NOMO-1 treated with dmso at 0.1 percent for 144 hours (cell line): ENCODE data around the gene CELF3.

Source experiments
- DNase-seq: peaks from one replicate; lab custom pipeline; 2025; ENCODE audit not compliant: unreplicated experiment; lab: John Stamatoyannopoulos, UW

CELF3 gene

DNA sequence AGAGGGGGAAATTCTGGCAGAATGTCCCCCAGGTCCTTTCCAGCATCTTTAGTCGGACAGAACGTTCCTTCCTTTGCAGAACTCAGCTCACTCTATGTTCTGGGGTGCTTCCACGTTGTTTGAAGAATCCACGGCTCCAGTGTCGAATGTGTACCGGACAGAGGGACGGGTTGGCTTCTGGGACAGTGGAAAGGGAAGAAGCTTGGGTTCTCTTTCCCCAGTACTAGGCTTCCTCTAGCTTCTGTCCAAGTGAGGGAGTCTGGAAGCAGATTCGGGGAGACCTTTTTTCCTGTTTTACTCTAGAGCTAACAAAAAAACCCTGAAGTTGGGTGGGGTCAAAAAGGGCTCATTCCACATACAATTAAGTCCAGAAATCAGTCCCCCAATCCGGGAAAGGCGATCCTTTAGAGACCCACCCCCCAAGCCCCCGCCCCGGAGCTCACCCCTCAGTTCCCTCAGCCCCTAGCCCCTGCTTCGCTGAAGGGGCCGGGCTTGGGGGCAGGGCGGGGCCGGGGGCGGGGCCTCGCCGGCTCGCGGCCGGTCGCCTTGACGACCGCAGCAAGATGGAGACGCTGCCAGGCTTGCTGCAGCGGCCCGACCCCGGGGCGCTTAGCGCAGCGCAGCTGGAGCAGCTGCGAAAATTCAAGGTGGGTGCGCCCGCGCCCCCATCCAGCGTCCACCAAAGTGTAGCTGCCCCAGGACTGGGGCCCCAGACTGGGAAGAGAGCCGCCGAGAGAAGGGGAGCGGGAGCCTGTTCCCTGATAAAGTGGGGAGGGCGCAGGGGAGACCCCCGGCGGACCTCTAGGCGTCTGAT is 4.6 kb upstream of the CELF3 start, which contains the start of gene RIIAD1:
Gene RIIAD1 (plus strand): TSS at position 549 of the 814 bp plus-strand sequence. CDS start 15 bp downstream, at position 564.
- no peak for DNase-seq

DNA sequence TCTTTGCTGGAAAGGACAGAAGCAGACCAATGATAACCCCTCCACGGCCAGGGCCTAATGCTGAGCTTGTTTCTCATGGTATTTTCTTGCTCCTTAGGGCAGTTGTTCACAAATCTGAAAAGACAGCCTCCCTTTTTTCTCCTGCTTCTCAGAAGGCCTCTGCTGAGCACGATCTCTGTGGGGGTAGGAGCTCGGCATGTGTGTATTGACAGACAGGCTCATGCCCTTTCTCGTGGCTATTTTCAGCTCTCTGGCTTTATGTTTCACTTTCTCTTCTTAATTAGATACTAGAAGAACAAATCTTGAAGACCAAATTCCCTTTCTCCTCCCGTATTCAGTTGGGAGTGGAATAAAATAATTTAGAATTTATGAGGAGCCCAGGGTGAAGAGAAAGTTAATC is 4.0 kb upstream of the CELF3 start:
- DNase-seq, result no peak

DNA sequence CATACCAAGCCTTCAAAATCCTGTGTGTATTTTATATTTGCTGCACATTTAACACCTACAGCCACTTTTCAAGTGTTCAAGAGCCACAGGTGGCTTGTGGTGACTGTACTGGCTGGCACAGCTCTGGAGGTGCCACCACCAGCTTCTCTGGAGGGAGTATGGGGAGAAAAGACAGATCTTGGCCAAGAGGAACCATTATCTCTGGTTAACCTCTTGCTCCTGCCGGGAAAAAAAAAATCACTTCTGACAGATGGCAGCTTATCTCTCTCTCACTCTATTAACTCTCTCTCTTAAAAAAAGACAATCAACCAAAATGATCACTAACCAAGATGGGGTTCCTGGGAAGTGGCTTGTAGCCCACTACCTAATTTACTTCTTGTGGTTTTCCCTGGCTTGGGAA is 3.5 kb upstream of the CELF3 start:
- DNase-seq, result no peak

DNA sequence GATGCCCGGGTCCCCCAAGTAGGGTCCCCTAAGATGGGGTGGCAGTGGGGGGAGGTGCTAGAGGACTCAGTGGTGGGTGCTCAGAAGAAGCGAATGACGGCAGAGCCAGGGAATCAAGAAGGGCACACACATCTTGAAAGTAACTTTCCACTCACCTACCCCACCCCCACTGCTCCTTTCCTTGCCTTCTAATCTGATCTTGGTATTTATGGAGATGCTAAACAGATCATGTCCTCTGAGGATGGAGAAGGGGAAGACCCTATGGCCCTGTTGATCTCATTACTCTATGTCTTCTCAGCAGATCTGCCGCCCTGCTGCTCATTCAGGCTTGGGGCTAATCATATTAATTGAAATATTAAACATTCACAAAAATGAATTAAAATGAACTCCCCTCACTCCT is 2.1 kb upstream of the CELF3 start:
- DNase-seq, result no peak

DNA sequence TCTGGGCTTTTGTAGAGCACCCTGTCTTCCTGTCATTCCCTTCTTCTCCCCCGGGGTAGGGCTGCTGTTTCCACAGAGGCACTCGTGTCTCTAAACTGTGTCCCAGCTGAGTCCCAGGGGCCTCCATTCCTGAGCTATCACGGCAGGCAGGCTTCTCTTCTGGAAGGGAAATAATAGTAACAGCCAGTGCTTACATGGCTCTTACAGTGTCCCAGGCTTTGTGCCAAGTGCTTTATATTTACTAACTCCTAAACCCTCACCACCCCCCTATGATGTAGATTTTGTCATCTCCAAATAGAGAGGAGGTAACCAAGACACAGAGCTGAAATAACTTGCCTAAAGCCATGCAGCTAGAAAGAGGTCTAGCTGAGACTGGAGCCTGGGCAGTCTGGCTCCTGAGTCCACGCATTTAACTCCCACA is 1.4 kb upstream of the CELF3 start:
- DNase-seq, result no peak

DNA sequence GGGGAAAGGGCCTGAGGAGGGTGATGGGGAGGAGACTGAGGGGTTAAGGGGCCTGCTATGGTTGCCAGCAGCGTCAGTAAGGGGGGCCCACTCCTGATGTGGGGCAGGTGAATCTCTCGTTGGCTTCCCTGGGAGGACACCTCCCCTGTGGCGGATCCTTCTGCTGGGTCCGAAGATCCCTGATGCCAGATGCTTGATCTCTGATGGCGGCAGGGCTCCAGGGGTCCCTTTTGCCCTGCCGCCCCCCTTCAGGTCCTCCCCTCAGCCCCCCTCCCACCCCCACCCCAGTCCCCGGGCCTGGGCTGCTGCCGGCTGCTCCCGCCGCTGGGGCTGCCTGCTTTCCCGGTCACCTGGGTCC is 219 bp downstream of the CELF3 start:
- no peak for DNase-seq

DNA sequence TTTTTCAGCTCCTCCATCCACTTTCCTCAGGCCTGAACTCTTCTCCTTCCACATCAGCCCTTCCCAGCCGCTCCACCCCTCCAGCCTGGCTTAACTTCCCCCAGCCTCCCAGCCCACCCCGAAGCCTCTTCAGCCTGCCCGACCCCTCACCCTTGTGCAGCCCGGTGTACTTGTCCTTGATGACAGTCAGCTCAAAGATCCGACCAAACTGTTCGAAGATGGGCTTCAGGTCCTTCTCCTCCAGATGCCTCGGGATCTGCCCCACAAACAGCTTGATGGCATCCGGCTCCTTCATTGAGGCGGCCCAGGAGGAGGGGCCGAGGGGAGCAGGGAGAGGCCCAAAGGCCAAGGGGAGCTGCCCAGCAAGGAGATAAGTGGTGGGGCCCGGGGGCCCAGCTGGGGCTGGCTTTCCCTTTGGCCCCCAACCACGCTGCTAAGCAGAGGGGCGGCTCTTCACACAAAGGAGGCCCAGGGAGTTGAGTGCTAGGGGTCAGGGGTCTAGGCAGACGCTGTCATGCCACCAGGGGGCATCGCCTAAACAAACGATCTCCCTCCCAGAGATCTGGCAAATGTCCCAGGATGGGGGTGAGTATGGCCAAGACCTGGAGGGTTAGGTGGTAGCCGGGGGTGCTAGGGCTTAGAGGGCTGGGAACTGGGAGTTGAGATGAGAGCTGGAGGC is 738 bp downstream of the CELF3 start:
- DNase-seq, result no peak

DNA sequence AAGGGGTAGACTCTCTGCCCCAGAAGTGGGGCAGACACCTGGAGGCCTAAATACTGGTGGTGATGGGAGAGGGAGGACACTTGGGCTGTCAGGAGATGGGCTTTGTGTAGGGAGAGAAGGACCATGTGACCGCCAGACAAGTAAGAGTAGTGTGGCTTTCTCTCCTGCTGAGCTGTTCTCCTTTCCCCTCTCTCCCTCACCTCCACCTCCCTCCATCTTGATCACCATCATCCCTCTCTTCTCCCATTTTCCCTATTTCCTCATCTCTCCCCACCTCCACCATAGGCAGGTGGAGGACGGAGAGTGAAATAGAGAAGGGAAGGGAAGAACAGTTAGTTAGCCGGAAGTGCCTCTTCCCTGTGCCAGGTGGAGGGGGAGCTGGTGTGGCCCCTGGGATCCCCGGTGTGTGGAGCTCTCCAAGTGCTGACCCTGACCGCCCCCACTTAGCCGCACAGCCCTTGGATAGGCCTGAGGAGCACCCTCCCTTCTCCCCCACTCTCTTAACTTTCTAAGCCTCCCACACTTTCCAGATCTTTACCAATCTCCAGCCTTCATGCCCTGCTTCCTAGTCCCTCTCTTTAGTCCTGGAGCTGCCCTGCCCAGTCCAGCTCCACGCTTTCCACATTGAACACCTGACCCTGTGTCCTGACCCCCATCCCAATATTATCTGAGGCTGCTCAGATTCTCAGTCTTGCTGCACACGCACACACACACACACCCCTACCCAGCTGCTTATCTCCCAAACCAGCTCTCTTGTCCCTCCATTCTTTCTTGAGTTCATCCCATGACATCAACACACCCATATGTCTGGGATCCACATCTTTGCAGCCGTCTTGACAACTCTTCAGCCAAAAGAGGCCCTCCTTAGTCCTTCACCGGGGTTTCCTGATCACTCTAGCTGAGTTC is 1.5 kb downstream of the CELF3 start:
- DNase-seq, result no peak

DNA sequence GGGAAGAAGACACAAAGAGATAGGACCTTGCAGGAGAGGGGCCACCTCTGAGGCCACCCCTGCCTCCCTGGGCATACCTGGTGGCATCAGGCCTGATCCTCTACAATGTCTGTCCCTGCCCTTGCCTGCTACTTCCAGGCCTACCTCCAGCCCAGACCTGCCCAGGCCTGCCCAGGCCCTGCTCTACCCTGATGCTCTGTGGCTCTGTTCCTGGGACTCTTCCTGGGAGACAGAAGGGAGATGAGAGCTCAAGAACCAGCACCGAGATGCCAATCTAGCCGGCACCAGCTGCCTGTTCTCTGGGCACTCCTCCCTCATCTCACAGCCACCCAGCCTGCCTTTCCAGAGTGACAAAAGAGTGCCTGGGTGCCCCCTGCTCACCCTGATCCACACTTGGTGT is 2.7 kb downstream of the CELF3 start:
- DNase-seq, result no peak

DNA sequence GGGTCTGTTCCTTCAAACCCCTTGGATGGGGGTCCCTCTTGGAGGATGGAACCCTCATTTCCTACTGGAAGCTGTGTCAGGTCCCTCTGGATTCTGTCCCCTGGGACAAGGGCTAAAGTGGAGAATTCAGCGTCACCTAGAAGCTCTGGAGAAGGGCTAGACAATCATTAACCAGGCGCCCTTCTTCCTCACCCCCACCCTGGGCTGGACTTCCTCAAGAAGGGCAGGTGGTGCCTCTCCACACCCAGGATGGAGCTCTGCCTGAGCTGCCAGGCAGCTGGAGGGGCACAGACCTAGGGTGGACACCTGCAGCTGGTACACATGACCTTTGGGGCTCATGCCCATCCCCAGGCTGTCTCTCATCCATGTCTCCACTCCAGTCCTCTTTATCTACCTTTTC is 3.6 kb downstream of the CELF3 start:
- no peak for DNase-seq

DNA sequence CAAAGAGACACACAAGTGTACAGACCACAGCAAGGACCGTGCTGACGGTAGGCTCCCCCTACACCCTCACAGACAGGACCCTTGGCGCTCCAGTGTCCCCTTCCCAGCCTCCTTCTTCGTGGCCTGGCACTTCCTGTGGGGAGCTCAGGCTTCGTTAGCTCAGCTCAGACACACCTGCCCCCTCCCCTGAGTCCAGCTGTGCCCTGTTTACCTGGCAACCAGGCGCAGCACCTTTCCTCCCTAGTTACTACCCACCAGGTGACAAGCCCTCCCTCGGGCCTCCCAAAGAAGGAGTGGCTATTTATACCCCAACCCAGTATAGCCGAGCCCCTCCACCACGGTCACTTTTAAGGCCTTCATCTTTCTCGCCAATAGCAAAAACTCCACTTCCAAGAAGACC is 4.7 kb downstream of the CELF3 start:
- no peak for DNase-seq

DNA sequence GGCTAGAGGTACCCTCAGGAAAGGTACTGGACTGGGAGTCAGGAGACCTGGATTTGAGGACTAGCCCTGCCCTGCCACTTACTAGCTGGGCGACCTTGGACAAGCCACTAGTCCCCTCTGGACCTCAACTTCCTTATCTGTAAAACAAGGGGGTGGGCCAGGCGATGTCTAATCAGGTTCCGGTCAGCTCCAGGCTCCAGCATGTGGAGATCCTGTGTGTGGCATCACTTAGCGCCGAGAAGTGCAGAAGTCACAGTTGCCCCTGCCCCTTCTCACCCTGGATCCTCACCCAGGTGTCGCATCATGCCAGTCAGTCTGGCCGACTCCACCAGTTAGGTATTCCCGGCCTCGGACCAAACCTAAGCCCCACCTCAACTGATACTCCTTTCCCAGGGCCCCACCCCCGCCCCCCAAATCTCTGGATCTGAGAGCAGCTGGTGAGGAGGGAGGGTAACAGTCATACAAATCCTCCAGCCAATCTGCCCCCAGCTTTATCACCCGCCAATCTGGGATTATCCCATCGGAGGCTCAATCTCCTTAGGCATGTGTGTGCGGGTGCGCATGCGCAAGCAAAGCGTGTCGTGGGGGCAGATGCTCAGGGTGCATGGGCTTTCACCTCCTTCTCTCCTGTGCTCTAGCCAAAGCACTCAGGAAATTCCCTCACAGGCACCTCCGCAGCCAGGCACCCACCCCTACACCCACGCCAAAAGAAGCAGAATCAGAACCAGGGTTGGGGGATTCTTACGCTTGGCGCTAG is 5.4 kb downstream of the CELF3 start:
- DNase-seq, result no peak

DNA sequence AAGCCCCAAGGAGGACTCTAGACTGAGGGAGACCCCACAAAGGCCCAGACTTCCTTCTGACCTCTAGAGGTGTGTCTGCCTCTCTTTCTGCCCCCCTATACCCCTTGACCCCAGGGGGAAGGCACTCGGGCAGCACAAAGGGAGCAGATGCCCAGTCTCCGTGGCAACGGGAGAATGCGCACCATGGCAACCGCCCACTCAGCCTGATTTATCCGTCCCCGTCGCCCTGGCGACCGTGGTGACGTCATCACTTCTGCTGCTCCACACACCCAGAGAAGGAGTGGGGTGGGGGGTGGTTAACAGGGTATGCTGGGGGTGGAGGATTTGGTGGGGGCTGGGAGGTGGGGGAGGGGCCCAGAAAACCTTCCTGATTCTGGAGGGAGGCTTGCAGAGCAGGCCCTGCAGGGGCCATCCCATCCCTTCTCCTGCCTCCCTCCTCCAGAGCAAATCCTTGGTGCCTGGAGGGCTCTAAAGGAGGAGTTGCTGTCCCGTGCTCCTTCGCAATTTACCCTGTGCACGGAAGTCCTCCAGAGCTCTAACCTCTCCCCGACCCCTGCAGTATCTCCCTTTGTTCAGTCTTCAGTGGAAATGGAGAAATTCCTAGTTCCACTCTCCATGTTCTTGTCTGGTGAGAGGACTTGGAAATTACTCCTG is 6.3 kb downstream of the CELF3 start:
- no peak for DNase-seq

DNA sequence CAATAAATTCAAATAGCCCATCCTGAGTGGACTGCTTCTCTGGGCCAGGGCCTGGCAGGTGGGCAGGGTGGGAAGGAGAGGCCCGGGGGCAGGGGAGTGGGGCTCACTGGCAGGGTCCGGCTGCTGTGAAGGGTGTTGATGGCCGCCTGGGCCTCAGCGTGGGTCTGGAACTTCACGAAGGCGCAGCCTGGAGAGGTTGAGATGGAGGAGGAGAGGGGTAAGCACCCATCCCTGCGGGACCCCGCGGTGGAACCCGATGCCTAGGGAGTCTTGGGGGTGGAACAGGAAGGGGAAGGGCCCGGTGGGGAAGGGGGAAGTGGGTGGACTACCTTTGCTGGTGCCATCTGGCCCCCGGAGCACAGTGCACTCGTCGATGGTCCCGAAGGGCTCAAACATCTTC is 7.7 kb downstream of the CELF3 start:
- DNase-seq, result no peak

DNA sequence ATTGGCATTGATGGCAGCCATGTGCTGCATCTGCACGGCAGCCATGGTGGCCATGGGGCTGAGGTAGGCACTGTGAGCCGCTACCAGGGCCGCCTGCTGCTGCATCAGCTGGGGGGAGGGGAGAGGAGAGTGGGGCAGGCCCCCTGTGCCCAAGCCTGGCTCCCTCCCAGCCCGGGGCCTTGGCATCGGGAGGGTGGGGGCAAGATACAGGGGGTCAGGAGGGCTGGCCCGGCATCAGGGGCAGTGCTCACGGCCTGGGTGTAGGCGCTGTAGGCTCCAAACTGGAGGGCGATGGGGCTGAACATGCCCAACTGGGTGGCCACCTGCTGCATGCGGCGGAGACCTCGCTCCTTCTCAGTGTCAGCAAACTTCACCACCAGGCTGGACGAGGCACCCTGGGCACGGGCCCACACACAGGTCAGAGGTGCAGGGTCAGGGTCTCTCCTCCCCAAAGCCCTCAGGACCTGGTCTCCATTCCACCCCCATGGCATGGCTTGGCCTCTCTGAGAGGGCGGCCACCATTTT is 9.0 kb downstream of the CELF3 start:
- DNase-seq, result no peak

DNA sequence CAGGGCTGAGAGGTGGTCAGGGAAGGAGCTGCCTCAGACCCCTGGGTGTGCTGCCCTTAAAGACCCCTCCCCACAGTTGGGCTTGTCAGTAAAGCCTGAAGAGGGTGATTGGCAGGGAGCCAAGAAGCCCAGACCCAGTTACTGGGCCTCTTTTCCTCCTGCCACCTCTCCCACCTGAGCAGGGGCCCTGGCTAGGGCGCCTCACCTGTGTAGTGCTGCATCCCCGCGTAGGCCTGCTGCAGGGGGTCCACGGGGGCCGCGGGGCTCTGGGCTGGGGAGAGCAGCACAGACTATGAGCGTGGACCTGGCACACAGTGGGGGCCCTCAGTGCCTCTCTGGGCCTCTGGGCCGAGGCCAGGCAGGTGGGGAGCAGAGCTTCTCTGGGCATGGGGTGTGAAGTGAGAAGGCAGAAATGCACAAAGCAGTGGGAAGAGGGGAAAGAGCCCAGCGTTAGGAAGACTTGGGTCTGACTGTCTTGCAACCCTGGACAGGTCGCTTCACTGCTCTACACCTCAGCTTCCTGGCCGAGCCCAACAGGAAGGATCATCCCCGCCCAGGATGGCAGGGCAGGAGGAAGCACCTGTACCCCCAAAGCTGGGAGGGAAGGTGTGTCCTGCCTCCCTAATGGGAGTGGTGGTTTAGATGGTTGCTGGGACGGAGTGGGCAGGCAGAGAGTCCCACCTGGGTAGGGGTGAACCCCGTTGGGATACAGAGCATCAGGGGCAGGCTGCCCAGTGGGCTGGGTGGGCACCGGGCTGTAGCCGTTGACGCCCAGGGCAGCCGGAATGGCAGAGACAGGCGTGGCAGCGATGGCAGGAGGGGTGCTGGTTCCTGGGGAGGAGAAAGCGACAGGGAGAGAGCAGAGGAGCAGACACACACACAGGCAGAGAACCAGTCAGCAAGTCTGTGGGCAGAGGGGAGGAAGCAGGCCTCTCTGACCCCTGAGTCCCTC is 9.9 kb downstream of the CELF3 start:
- DNase-seq, result no peak

DNA sequence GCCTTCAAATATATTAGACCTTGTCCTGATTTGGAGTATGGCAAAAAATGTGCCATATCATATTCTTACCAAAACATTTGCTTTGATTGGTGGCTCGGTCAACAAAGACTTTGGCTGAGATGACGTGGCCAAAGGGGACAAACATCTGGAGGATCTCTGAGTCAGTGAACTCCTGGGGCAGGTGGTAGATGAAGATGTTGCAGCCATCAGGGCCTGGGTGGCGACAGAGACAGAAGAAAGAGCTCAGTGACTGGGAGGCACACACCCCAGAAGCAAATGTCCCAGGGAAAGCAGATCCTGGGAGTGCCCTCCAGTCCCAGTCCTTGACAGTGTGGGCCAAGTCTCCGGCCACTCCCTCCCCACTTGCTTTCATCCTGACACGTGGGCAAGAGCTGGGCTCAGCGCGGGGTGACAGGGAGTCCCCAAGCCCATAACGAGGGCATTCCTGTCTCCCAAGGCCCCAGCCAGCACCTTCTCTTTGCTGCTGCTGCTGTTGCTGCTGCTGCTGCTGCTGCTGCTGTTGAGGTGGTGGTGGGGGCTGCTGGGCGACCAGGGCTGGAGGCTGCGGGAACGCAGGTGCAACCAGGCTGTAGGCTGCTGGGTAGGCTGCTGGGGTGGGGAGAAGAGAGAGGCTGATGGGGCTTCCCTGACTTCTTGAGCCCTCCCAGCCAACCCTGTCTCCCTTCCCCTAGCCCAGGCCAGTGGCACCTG is 10.7 kb downstream of the CELF3 start:
- no peak for DNase-seq

DNA sequence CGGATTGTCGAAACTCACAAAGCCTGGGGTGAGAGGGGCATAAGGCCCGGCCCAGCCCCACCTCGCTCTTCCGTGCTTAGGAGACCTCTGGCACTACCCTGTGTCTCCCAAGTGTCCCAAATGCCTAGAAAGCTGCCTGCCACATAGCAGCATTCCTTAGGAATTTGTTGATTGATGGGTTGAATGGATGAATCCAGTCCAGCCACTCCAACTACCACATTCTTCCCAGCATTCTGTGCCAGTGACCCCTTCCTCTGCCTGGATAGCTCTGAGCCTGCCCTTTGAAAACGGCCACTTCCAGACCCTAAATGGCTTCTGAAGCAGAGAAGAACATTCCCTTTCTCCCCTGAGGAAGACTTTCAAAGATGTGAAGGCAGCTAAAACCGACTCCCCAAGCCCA is 11.5 kb downstream of the CELF3 start:
- no peak for DNase-seq
